ENCODE measurements around the gene INTS6.

The INTS6 gene

GRCh38 chr13:51311957-51312520 is 140.8 kb downstream of the INTS6 start:
- DNase-seq, result no peak
